RWPE2 (cell line): ENCODE data around the gene AIFM3.

Experiments
- ATAC-seq: fragments of 200-7000 bp; cut with Tn5 transposase; 3 replicates; pipeline ENCODE4 v1.9.1; 2021; ENCODE audit warnings: low read depth
- DNase-seq: peaks from one replicate; pipeline ENCODE4 v3.0.0-alpha.2; 2020; ENCODE audit warnings: low spot score
- H3K27ac ChIP-seq: fragments of 450-650 bp; 2 replicates; pipeline ENCODE4 v1.5.1; 2017; ENCODE audit warnings: mild to moderate bottlenecking; ENCODE audit not compliant: poor library complexity, severe bottlenecking
- H3K27me3 ChIP-seq: fragments of 250-450 bp; sonication (Bioruptor Pico); 2 replicates; pipeline ENCODE4 v1.5.1; 2021; ENCODE audit warnings: mild to moderate bottlenecking, moderate library complexity; ENCODE audit not compliant: insufficient read depth, poor library complexity, severe bottlenecking
- H3K36me3 ChIP-seq: fragments of 250-450 bp; sonication (Bioruptor Pico); 2 replicates; pipeline ENCODE4 v1.5.1; 2020; ENCODE audit warnings: low read depth, mild to moderate bottlenecking, moderate library complexity
- H3K4me1 ChIP-seq: fragments of 250-450 bp; sonication (Bioruptor Pico); 2 replicates; pipeline ENCODE4 v1.5.1; 2021; ENCODE audit warnings: mild to moderate bottlenecking, moderate library complexity; ENCODE audit not compliant: insufficient read depth, poor library complexity, severe bottlenecking
- H3K4me3 ChIP-seq: fragments of 250-450 bp; sonication (Bioruptor Pico); 2 replicates; pipeline ENCODE4 v1.5.1; 2021; ENCODE audit warnings: mild to moderate bottlenecking, moderate library complexity; ENCODE audit not compliant: severe bottlenecking
- H3K9me3 ChIP-seq: fragments of 250-450 bp; sonication (Bioruptor Pico); 2 replicates; pipeline ENCODE4 v1.5.1; 2021; ENCODE audit warnings: mild to moderate bottlenecking, moderate library complexity; ENCODE audit not compliant: severe bottlenecking
- CTCF ChIP-seq: fragments of 450-650 bp; IDR thresholded peaks from one replicate; pipeline ENCODE4 v1.5.1; 2017; ENCODE audit warnings: mild to moderate bottlenecking, moderate library complexity; ENCODE audit not compliant: poor library complexity, severe bottlenecking

Gene AIFM3

GRCh38 chr22:20995329-20996030, 28.4 kb downstream of the AIFM3 start:
- Histone ChIP-seq H3K4me3 (no peak overlapping the region), H3K27me3 (no peaks in the 10 kb centered on the region), H3K27ac (no peak overlapping the region), H3K9me3 (no peaks in the 10 kb centered on the region), H3K4me1 (no peaks in the 10 kb centered on the region), H3K36me3 (peaks cover 31% of the 10 kb centered on the region)
- ATAC-seq (no peak), DNase-seq (no peak)
- no peak for TF ChIP-seq CTCF

GRCh38 chr22:20996031-20996410, 29.0 kb downstream of the AIFM3 start:
- H3K9me3 ChIP-seq, result peaks cover 2% of the 10 kb centered on the region
- no peak overlapping the region for H3K4me3 ChIP-seq
- DNase-seq (no peak), ATAC-seq (no peak)
- no peak overlapping the region for H3K27ac ChIP-seq
- H3K36me3 ChIP-seq, result peaks cover 34% of the 10 kb centered on the region
- no peak for TF ChIP-seq CTCF
- H3K27me3 ChIP-seq, result no peaks in the 10 kb centered on the region
- no peaks in the 10 kb centered on the region for H3K4me1 ChIP-seq

DNA sequence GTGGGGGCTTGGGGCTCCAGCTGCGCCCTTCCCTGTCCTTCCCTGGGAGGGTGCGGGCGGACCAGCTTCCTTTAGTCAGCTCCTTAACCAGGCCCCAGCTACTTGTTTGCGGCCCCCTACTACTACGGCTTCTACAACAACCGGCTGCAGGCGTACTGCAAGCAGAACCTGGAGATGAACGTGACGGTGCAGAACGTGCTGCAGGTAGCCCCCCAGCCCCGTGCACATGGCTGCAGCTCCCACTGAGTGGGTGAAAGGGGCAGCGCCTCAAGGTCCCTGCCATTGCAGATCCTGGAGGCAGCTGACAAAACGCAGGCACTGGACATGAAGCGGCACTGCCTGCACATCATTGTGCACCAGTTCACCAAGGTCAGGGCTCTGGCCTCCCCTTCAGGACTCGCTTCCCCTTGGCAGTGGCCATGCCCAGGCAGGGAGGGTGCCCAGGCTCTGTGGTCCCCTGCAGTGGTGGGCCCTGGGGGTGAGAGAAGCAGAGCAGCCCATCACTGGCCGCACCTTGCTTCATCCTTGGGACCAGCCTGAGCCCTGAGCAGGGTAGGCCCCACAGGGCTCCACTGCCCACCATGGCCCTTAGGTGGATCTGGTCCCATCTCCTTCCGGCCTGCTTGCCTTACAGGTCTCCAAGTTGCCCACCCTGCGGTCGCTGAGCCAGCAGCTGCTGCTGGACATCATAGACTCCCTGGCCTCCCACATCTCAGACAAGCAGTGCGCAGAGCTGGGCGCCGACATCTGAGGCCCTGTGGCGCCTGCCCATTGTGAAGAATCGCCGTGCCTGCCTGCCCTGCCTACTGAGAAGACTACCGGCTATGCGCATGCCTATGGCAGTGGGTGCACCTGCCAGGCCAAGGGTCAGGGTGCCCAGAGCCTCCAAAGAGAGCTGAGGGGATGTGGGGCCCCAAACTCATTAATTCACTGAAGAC, 29.8 kb downstream of the AIFM3 start:
- TF ChIP-seq CTCF, result no peak
- no peaks in the 10 kb centered on the region for H3K4me1 ChIP-seq
- no peaks in the 10 kb centered on the region for H3K27me3 ChIP-seq
- DNase-seq, result no peak
- H3K36me3 ChIP-seq, result peaks cover 32% of the 10 kb centered on the region
- peaks cover 2% of the 10 kb centered on the region for H3K9me3 ChIP-seq
- H3K27ac ChIP-seq, result no peak overlapping the region
- H3K4me3 ChIP-seq, result no peak overlapping the region
- ATAC-seq, result no peak

- no peak for TF ChIP-seq CTCF
- Histone ChIP-seq H3K4me3 (no peak overlapping the region), H3K36me3 (peaks cover 24% of the 10 kb centered on the region), H3K4me1 (no peaks in the 10 kb centered on the region), H3K27ac (no peak overlapping the region), H3K27me3 (no peaks in the 10 kb centered on the region), H3K9me3 (peaks cover 2% of the 10 kb centered on the region)
- DNase-seq (no peak), ATAC-seq (no peak)
These were observed 30.6 kb downstream of the AIFM3 start for GRCh38 chr22:20997536-20998257.
